HG02678 (cell line): ENCODE data around the gene PARP11.
"Not testable (repeated sequence)": the region's sequence is repeated elsewhere in the genome, so short reads cannot be mapped to it uniquely, and the experiment has no call there.

ENCODE experiments used
- ATAC-seq: cut with Tn5 transposase; IDR thresholded peaks from one replicate; pipeline ENCODE4 v1.9.1; 2021; ENCODE audit warnings: mild to moderate bottlenecking, moderate library complexity; ENCODE audit not compliant: unreplicated experiment

Gene PARP11

GRCh38 chr12:3884671-3885070, 11.5 kb upstream of the PARP11 start:
- ATAC-seq: no peak

DNA sequence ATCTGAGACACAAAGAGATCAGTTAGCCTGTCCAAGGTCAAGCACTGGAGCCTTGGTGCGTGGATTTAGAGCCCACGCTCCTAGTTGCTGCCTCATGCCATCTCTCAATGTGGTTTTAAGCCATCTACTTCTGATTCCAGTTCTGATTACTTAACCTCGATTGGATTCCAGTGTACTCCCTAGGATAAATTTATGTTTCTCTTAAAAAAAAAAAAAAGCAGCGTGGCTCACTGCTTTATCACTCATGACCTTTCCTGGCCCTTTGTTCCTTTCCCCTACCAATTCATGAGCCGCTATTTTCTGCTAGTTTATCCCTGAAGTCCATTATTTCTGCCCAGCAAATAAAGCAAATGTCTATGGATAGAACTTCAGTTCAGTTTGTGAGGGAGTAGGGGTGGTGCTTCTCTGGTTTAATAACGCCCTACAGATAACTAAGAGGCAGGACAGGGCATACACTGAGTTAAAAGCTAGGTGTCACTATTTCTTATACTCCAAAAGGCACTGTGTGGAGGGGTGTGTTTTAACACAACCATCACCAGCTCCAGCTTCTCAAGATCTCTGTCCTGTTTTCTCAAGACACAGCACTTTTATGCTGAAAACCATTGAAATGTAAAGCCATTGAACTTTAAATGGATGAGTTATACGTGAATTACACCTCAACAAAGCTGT, 9.8 kb upstream of the PARP11 start:
- no peak for ATAC-seq

- no peak for ATAC-seq
Observed at GRCh38 chr12:3882406-3882805, 9.2 kb upstream of the PARP11 start.

DNA sequence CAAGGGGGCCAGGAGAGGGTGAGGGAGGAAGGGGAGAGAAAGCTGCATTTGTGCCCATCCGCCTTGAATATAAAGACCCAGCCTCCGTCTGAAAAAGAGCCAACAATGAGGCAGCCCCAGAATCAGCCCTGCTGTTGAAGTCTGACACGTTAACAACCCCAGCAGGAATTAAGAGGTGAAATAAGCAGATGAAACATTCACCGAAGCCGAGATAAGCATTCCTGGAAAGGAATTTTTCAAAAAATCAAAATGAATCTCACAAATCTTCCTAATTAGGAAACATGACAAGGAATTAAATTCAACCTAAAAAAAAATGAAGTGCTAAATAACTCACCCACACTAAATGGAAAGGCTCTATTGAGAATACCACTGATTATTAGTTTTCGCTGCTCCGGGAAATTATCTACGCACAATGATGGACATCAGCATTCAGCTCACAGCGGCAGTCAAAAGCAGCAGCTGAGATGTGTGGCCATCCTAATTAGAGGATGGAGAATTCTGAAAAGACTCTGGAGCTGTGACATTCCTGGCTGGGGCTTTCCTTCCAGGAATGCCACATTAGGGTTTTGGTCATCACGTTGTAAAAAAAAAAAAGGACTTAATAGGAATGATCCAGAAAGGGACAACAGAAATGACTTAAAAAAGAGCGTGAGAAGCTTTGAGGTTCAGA, 8.2 kb upstream of the PARP11 start:
- ATAC-seq: no peak

DNA sequence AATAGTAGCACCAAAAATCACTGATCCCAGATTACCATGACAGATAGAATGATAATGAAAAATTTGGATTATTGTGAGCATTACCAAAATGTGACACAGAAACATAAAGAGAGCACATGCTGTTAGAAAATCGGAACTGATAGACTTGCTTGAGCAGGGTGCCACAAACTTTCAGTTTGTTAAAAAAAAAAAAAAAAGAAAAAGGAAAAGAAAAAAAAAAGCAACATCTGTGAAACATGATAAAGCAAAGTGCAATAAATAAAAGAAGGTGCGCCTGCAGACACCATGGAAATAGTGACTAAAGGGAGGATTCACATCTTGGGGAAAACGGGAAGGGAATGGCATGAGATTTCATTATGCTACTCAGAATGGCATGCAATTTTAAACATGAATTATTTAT, 6.6 kb upstream of the PARP11 start:
- ATAC-seq: no peak

- no peak for ATAC-seq
Observed at GRCh38 chr12:3871356-3871755, 1.8 kb downstream of the PARP11 start.

GRCh38 chr12:3869865-3870264, 3.3 kb downstream of the PARP11 start:
- no peak for ATAC-seq

DNA sequence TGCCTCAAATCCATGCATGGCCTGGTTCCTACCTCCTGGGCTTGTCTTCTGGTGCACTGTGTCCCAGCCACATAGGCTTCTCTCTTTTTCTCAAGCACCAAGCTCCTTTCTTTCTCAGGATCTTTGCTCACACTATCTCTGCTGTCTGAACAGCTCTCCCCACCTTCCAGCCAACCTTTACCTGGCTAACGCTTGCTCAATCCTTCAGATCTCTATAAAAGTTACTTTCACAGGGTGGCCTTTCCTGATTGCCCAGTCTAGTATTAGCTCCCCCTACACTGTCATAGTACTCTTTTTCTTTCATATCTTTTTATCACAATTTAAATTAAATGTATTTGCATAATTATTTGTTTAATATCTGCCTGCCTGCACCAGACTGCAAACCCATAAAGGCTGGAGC, 3.8 kb downstream of the PARP11 start:
- ATAC-seq: no peak

DNA sequence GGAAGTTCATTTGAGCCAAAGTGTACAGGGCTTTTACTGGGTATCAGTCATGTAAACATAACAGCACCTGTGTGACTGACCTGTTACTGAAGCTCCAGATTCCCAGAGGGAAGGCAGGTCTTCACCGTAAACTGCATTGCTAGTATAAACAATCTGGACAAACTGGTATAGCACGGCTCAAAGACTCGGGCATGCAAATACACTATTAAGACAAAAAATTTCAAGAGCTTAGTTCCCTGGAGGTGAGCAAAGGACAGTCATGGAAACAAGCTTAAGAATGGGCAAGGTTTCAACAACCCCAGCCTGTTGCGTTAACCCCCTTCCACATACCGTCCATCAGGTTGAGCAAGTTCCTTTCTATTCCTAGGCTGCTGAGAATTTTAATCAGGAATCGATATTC, 9.4 kb downstream of the PARP11 start:
- no peak for ATAC-seq

GRCh38 chr12:3842517-3842916, 30.7 kb downstream of the PARP11 start:
- ATAC-seq: no peak

GRCh38 chr12:3841783-3842182, 31.4 kb downstream of the PARP11 start:
- ATAC-seq: no peak

DNA sequence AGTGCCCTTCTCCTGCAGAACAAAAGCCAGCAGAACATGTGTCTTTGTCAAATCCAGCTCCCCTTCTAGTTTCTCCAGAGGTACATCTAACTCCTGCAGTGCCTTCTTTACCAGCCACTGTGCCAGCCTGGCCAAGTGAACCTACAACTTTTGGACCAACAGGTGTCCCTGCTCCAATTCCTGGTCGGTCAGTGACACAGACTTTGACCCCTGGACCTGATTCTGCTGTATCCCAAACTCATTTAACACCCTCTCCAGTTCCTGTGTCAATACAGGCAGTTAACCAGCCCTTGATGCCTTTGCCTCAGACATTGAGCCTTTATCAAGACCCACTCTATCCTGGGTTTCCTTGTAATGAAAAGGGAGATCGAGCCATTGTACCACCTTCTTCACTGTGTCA, 32.4 kb downstream of the PARP11 start:
- not testable (repeated sequence) for ATAC-seq

DNA sequence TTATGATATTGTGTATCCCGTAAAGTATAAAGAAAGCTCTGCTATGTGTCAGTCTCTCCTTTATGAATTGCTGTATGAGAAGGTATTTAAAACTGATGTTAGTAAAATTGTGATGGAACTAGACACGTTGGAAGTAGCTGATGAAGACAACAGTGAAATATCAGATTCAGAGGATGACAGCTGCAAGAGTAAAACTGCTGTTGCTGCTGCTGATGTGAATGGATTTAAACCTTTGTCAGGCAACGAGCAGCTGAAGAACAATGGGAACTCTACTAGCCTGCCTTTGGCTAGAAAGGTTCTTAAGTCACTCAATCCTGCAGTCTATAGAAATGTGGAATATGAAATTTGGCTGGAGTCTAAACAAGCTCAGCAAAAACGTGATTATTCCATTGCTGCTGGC, 33.5 kb downstream of the PARP11 start:
- not testable (repeated sequence) for ATAC-seq

- ATAC-seq: peak; percentile 50
Observed at GRCh38 chr12:3838701-3839548, 34.3 kb downstream of the PARP11 start.

DNA sequence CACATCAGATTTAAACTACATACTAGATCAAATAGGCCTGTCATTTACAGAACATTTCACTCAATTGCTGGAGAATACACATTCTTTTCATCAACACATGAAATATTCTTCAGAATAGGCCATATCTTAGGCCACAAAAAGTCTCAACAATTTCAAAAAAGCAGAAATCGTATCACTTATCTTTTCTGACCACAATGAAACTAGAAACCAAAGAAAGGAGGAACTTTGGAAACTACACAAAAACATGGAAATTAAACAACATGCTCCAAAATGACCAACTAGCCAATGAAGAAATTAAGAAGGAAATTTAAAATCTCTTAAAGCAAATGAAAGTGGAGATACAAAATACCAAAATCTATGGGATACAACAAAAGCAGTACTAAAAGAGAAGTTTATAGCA, 35.1 kb downstream of the PARP11 start:
- no peak for ATAC-seq

DNA sequence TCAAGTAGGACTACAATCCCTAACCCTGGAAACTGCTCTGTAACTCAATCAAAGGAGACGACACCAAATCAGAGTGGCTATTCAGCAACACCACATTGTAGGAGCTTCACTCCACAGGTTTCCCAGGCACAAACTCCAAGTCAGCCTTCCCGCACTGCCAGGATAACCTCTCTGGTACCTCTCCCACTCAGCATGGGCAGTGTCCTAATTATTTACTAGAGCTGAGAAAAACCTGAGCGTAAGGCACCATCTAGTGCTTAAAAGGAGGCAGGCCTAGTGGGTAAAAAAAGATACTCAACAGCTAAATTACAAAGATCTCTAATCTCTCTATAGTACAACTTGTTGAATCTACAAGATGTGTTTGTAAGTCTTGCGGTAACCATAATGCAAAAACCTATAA, 36.1 kb downstream of the PARP11 start:
- ATAC-seq: no peak

DNA sequence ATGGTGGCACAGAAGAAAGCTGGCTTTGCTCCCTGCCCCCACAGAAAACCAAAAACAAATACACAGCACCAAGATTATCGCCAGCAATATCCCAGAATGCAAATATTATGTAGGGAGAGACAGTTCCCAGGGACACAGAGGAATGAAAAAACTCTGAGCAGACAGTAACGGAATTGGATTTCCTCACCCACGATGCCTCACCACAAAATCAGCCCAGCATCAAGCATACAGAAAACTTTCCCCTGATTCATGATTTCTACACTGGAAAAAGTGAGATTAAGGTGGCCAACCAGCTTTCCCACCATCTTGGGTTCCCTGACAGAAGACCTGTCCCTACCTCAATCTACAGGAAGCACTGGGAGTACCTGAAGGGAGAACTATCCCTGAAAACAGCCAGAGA, 36.6 kb downstream of the PARP11 start:
- ATAC-seq: no peak

- no peak for ATAC-seq
Observed at GRCh38 chr12:3835914-3836313, 37.3 kb downstream of the PARP11 start.

DNA sequence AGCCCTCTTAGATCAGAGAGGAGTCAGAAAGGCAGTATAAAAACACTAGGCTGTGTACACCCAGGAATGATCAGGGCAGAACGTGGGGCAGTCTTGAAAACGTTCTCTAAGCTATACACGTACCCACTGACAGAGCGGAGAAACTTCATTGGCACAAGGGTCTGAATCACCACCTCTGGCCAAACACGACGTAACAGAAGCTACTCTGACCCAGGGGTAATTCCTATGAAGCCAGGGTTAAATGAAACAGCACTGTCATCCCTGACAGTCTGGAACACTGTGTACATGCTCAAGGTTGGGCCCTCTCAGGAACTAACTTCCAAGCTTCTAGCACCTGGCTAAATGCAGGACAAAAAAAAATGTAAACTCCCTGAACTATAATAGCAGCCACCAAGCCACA, 38.4 kb downstream of the PARP11 start:
- ATAC-seq: no peak

GRCh38 chr12:3833670-3834310, 39.4 kb downstream of the PARP11 start:
- no peak for ATAC-seq

- ATAC-seq: no peak
Observed at GRCh38 chr12:3832738-3833137, 40.5 kb downstream of the PARP11 start.
